H1 (cell line): ENCODE data around the gene TEAD4.

Source experiments
- CEBPB ChIP-seq: IDR thresholded peaks from 2 replicates; pipeline ENCODE4 v1.6.1; 2012; ENCODE audit warnings: low read depth, low read length
- CHD2 ChIP-seq: IDR thresholded peaks from 2 replicates; pipeline ENCODE4 v1.6.1; 2012; ENCODE audit warnings: low read length, improper control_type of control experiment
- E2F6 ChIP-seq: IDR thresholded peaks from 2 replicates; pipeline ENCODE4 v1.6.1; 2012; ENCODE audit warnings: inconsistent platforms
- KDM5A ChIP-seq: fragments of 200-600 bp; IDR thresholded peaks from 2 replicates; pipeline ENCODE4 v1.7.1; 2012; ENCODE audit warnings: mild to moderate bottlenecking, low read length, inconsistent platforms, mixed read lengths
- TBP ChIP-seq: IDR thresholded peaks from 2 replicates; pipeline ENCODE4 v1.6.1; 2011; ENCODE audit warnings: low read depth, low read length, improper control_type of control experiment
- TF ChIP-seq, protein P1 (sequence below): IDR thresholded peaks from 2 replicates; pipeline ENCODE4 v1.6.1; 2012; ENCODE audit warnings: inconsistent platforms
- TF ChIP-seq, protein P2 (sequence below), 3 experiments: IDR thresholded peaks; 1 replicate in 2 of 3; 2 replicates in 1 of 3; pipeline versions ENCODE4 v1.5.1 to v1.6.1; 2011; ENCODE audit warnings: low read length in 3 of 3, mild to moderate bottlenecking in 3 of 3, inconsistent platforms in 2 of 3, low read depth in 1 of 3, moderate library complexity in 1 of 3; ENCODE audit not compliant: insufficient read depth in 1 of 3; ENCODE audit errors: control extremely low read depth in 1 of 3

DNA sequence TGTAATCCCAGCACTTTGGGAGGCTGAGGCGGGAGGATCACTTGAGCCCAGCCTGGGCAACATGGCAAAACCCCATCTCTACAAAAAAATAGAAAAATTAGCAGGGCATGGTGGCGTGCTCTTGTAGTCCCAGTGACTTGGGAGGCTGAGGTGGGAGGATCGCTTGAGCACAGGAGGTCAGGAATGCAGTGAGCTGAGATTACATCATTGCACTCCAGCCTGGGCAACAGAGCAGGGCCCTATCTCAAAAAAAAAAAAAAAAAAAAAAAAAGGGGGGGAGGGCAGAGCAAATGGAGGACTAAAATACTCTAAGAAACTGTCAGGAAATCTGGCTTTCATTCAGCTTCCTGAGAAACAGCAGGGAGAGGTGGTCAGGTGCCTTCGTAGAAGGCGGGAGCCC lies 86.3 kb downstream of the TEAD4 start:
- TF ChIP-seq, protein P1, sequence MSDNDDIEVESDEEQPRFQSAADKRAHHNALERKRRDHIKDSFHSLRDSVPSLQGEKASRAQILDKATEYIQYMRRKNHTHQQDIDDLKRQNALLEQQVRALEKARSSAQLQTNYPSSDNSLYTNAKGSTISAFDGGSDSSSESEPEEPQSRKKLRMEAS, result no peak
- TF ChIP-seq, protein P2, sequence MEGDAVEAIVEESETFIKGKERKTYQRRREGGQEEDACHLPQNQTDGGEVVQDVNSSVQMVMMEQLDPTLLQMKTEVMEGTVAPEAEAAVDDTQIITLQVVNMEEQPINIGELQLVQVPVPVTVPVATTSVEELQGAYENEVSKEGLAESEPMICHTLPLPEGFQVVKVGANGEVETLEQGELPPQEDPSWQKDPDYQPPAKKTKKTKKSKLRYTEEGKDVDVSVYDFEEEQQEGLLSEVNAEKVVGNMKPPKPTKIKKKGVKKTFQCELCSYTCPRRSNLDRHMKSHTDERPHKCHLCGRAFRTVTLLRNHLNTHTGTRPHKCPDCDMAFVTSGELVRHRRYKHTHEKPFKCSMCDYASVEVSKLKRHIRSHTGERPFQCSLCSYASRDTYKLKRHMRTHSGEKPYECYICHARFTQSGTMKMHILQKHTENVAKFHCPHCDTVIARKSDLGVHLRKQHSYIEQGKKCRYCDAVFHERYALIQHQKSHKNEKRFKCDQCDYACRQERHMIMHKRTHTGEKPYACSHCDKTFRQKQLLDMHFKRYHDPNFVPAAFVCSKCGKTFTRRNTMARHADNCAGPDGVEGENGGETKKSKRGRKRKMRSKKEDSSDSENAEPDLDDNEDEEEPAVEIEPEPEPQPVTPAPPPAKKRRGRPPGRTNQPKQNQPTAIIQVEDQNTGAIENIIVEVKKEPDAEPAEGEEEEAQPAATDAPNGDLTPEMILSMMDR (IDR thresholded peaks at IDR 0.05; ENCODE audit: control extremely low read depth in 1 of 3, insufficient read depth in 1 of 3, low read depth in 1 of 3, low read length in 3 of 3), result no peak
- TF ChIP-seq CHD2 (no peak), CEBPB (no peak), TBP (no peak), KDM5A (no peak), E2F6 (no peak)
